DND-41 (cell line): Measurements from ENCODE around the gene NELL2.

Source experiments
- EZH2 ChIP-seq: IDR thresholded peaks from 3 replicates; pipeline ENCODE4 v1.6.1; 2012; ENCODE audit warnings: borderline replicate concordance, low read depth, mild to moderate bottlenecking, moderate library complexity, low read length, inconsistent platforms; ENCODE audit not compliant: severe bottlenecking
- TF ChIP-seq, protein P1 (sequence below): IDR thresholded peaks from 2 replicates; pipeline ENCODE4 v1.5.1; 2012; ENCODE audit warnings: borderline replicate concordance, low read length, moderate library complexity, mild to moderate bottlenecking; ENCODE audit not compliant: poor library complexity, severe bottlenecking; ENCODE audit errors: extremely low read depth

GRCh38 chr12:44503329-44503728 lies 372.8 kb downstream of the NELL2 start:
- no peak for TF ChIP-seq EZH2
- TF ChIP-seq, protein P1, sequence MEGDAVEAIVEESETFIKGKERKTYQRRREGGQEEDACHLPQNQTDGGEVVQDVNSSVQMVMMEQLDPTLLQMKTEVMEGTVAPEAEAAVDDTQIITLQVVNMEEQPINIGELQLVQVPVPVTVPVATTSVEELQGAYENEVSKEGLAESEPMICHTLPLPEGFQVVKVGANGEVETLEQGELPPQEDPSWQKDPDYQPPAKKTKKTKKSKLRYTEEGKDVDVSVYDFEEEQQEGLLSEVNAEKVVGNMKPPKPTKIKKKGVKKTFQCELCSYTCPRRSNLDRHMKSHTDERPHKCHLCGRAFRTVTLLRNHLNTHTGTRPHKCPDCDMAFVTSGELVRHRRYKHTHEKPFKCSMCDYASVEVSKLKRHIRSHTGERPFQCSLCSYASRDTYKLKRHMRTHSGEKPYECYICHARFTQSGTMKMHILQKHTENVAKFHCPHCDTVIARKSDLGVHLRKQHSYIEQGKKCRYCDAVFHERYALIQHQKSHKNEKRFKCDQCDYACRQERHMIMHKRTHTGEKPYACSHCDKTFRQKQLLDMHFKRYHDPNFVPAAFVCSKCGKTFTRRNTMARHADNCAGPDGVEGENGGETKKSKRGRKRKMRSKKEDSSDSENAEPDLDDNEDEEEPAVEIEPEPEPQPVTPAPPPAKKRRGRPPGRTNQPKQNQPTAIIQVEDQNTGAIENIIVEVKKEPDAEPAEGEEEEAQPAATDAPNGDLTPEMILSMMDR: no peak
